Hematopoietic multipotent progenitor cell treated with erythropoietin and hydrocortisone succinate and interleukin-3 and kit ligand, for 15 days (in vitro differentiated cells): ENCODE measurements around the gene STEAP3.
A peak's percentile ranks its signal among the peaks of the same experiment; 100 is the strongest.

ENCODE experiments used
- DNase-seq: peaks from one replicate; pipeline ENCODE4 v3.0.0-alpha.2; 2015; ENCODE audit warnings: low spot score

The STEAP3 gene

DNA sequence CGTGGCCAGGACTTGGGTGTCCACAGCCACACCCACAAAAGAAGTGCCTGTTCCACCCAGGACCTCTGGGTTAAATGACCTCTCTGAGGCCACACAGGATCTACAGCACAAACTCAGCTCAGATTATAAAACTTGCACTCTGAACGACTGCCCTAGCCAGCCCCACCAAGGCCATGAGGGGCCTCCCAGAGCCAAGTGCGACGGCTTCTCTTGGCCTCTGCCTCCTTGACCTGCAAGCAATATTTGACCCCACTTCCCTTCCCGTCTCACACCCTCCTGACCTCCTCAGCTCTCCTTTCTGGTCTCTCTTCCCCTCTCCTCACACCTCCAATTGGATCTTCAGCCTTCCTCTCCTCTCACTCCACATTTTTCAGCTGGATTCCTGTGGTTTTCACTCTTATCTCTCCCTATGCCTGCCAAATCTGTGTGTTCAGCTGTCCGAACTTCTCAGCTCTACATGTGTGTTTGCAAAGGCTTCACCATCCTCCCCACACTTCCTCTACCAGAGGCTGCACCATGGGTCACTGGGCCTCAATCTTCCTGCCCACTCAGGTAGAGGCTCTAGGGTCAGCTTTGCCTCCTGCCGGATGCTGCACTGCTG, 25.3 kb upstream of the STEAP3 start:
- no peak for DNase-seq

DNA sequence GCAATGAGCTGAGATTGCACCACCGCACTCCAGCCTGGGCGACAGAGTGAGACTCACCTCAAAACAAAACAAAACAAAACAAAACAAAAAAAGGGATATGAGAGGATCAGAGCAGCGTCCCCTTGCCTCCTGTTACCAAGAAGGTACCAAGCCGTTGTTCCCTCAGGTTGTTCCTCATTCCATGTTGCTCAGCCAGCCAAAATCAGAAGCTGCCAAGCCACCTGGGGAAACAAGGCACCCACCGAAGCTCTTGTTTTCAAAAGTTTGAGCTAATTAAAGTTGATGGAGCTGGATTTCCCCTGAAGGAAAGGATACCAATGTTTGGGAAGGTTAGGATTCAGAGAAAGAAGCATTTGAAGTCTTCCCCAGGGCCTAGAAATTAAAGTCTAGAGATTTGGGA, 21.8 kb upstream of the STEAP3 start:
- DNase-seq = no peak

- no peak for DNase-seq
Observed at GRCh38 chr2:119202610-119203310, 20.9 kb upstream of the STEAP3 start.

DNA sequence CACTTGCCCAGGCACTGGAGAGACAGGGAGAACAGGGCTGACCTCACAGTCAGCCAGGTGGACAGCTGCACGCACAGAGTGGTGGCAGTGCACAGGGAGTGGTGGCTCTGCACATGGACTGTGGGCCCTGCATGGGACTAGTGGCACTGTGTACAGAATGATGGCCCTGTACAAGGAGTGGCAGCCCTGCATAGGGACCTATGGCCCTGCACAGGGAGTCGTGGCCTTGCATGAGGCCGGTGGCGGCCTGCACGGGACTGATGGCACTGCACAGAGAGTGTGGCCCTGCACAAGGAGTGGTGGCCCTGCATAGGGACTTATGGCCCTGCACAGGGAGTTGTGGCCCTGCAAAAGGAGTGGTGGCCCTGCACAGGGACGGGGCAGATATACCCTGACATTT, 19.1 kb upstream of the STEAP3 start:
- DNase-seq = no peak

GRCh38 chr2:119205001-119205706, 18.5 kb upstream of the STEAP3 start:
- no peak for DNase-seq

- no peak for DNase-seq
Observed at GRCh38 chr2:119206201-119206600, 17.4 kb upstream of the STEAP3 start.

GRCh38 chr2:119207447-119207846, 16.2 kb upstream of the STEAP3 start:
- no peak for DNase-seq

GRCh38 chr2:119208791-119209203, 14.8 kb upstream of the STEAP3 start:
- no peak for DNase-seq

- no peak for DNase-seq
Observed at GRCh38 chr2:119212139-119212800, 11.4 kb upstream of the STEAP3 start.

GRCh38 chr2:119214453-119215037, 9.1 kb upstream of the STEAP3 start:
- no peak for DNase-seq

GRCh38 chr2:119216994-119217393, 6.6 kb upstream of the STEAP3 start:
- DNase-seq = no peak

- DNase-seq = peak; percentile 80
Observed at GRCh38 chr2:119218478-119219064, 5.1 kb upstream of the STEAP3 start.

DNA sequence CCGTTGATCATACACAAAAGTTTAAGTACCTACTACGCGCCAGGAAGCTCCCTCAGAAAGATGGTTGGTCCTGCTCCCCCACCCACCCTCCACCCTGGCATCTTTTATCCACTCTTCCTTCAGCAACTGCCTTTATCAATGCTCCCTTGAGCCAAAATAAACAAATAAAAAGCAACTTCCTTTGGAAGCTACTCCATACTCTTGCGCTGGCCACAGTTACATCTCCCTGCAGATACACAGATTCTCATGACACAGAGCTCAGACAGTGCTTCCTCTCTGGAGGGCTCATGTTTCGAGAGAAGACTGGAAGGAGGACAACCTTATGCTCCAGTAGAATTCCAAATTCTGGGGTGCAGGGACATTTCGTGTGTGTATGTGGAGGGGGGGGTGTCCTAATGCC, 3.8 kb upstream of the STEAP3 start:
- no peak for DNase-seq

DNA sequence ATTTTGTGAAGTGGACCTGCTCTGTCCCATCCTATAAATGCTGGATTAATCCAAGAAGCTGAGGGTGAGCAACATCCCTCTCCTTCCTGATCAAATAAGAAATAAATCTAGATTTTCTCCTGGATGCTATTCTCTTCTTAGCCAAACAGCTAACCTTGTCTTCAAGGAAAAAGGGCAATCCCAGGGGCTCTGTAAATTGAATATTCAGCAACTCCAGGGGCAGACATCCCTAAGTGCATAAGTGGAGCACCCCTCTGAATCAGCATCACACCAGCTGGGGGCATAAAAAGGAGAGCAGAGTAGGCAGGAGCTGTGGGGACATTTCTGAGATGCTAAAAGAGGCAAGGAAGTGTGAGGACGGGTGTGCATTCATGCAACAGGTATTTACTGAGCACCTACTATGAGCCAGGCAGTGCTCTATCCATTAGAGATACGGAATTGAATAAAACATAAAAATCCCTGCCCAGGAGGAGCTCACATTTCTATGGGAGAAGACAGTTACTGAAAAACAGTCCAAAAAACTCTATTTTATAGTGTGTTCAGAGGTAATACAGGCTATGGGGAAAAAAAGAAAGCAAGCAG, 2.8 kb upstream of the STEAP3 start:
- DNase-seq = no peak

DNA sequence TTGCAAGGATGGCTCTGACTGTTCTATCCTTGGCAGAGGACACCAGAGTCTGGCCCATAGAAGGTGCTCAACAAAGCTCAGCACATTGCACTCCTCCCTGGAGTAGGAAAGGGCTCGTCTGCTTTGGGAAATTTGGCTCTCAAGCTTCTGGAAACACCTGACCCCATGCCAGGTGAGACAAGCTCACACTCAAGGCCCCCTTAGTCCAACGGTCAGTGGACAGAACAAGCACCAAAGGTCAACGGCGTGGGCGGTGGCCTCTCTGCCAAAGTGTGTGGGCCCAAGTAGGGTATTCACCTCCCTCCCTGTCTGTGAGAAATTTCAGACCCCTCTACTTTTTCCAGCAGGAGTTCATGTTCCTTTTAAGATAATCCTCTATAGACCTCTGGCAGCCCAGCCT, 2.0 kb upstream of the STEAP3 start:
- DNase-seq = no peak

DNA sequence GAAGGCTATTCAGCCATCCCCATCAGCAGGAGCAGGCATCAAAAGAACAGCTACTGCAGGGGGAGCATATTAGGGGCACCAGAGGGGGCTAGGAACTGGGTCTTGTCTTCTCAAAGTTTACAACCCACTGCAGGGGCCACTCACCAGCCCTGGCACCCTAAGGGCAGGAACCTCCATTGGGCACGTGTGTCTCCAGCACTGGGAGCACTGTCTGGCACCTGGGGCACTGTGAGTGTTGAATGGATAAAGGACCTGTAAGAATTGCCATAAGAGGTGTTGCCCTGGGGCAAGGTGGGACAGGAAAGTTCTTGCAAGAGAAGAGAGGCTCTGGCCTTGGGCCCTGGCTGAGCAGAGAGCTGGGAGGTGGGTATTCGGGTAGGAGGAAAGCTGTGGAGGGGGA, 1.4 kb upstream of the STEAP3 start:
- DNase-seq = no peak

GRCh38 chr2:119222863-119223520, 642 bp upstream of the STEAP3 start:
- DNase-seq = peak; percentile 27

DNA sequence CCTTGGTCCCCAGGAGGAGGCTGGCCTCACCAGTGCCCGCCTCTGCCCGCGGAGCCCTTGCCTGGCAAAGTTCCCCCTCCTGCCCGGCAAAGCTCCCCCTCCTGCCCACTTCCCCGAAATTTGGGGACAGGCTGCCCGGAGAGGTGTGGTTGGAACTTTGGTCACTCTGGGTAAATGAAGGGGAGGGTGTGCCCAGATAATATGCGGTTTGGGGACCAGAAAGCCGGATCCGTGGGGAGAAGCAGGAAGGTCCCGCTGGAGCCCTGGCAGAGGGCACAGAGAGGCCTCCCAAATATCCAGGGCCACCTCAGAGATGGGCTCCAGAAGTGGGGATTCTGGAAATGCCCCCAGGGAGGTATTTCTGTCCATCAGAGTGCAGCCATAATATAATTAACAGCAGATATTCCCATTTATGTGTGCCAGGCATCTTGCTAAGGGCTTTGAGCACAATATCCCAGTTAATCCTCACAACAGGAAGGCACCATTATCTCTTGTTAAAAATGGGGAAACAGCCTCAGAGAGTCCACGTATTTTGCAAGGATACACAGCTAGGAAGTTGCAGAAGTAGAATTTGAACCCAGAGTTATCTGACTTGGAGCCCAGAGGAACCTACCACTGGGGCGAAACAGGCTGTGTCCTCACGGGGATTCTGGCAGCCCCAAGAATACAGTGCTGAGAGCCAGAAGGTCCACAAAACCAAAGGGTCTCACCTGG, 914 bp downstream of the STEAP3 start:
- peak; percentile 27 for DNase-seq

DNA sequence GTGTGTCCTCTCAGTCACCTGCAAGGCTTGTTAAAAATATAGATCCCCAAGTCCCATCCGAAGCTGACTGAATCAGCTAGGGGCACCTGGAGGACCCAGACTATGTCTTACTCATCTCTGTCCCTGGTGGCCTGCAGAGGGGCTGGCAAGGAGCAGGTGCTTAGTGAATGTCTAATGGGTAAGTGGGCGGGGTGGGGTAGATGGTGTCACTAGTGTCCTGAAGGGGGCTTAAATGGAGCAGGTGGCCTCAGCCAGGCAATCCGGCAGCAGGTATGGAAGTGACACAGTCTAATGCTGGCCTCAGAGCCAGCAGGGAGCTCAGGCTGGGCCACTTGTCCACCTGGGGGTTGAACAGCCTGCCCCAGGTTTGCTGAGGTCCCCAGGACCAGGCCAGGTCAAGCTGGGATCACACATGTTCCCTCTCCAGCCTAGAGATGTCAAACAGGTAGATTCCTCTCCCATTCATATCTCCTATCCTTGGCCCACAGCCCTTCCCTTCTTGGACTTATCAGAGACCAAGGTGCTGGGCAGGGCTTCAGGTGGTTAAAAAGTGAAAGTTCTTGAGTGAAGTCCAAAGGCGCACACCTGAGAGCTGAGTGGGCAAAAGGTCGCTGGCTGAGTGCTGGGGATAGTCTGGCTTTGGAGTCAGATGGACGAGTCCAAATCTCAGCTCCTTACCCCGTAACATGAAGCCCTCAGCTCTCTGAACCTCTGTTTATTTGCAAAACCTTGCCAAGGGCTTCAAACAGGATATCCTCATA, 1.7 kb downstream of the STEAP3 start:
- DNase-seq = peak; percentile 63

DNA sequence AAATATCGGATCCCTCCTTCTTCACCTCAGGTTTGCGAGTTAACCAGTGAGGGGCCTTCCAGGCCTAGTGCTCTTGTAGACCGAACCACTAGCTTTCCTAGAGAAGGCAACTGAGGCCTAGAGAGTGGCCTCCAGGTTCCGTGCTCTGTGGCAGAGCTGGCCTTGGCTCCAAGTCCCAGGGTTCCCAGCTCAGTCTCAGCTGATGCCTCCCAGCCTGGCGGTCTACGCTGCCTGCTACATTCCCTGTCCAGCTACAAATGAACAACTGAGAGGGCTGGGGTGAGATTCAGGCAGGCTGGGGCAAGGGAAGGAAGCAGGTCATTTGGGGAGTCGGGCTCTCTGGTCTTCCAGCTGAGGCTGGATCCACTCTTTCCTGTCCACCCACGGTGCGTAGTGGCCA, 2.3 kb downstream of the STEAP3 start:
- DNase-seq = no peak
